PC-9 (cell line): ENCODE data around the gene NPBWR2. TPM values are rescaled to one million over a fixed set of nuclear protein-coding genes. Genes with fewer than 3 reads are reported as not detected.
"Not testable (repeated sequence)": the region's sequence is repeated elsewhere in the genome, so short reads cannot be mapped to it uniquely, and the experiment has no call there.

ENCODE experiments used
- BruUV-seq: library from RNA; stranded (reverse); fragments of 400-500 nt; replicated peaks from 2 replicates; lab custom pipeline; 2021; lab: Mats Ljungman, UMichigan
- CTCF ChIA-PET: fragments of 300-600 bp; sonication (Branson Sonifier 250); formaldehyde crosslinking; loops from one replicate; lab custom pipeline; 2022; ENCODE audit warnings: antibody characterized with exemption; lab: Charles Lee
- POLR2A ChIA-PET: fragments of 300-600 bp; sonication (Branson Sonifier 250); formaldehyde crosslinking; loops from one replicate; lab custom pipeline; 2022; ENCODE audit warnings: antibody characterized with exemption; ENCODE audit not compliant: unreplicated experiment; lab: Charles Lee
- DNase-seq, 2 experiments: peaks; one replicate each; pipeline versions ENCODE4 v3.0.0 to v3.0.0-alpha.2; 2015 to 2022; ENCODE audit warnings: mixed read lengths in 1 of 2
- H2AFZ ChIP-seq: fragments of 200-600 bp; sonication (generic); 2 replicates; pipeline ENCODE4 v1.8.1; 2017; ENCODE audit warnings: antibody characterized with exemption
- H3F3A ChIP-seq: fragments of 200-600 bp; sonication (generic); 2 replicates; pipeline ENCODE4 v1.8.1; 2017; ENCODE audit warnings: antibody characterized with exemption, mild to moderate bottlenecking, low read depth; ENCODE audit not compliant: insufficient read depth
- H3K27ac ChIP-seq: fragments of 200-600 bp; sonication (generic); 2 replicates; pipeline ENCODE4 v1.6.1; 2016; ENCODE audit warnings: mixed run types
- H3K27me3 ChIP-seq: fragments of 200-600 bp; sonication (generic); 2 replicates; pipeline ENCODE4 v1.6.1; 2016; ENCODE audit warnings: low read depth, mixed run types; ENCODE audit not compliant: insufficient read depth
- H3K36me3 ChIP-seq: fragments of 200-600 bp; sonication (generic); 2 replicates; pipeline ENCODE4 v1.6.1; 2016; ENCODE audit warnings: low read depth, mixed run types
- H3K4me1 ChIP-seq: fragments of 200-600 bp; sonication (generic); replicated peaks from 2 replicates; pipeline ENCODE4 v1.6.1; 2016; ENCODE audit warnings: mixed run types; ENCODE audit not compliant: insufficient read depth
- H3K4me2 ChIP-seq: fragments of 200-600 bp; sonication (generic); 2 replicates; pipeline ENCODE4 v1.6.1; 2017; ENCODE audit warnings: mixed run types
- H3K4me3 ChIP-seq: fragments of 200-600 bp; sonication (generic); 2 replicates; pipeline ENCODE4 v1.6.1; 2016; ENCODE audit warnings: mixed run types
- H3K79me2 ChIP-seq: fragments of 200-600 bp; sonication (generic); 2 replicates; pipeline ENCODE4 v1.6.1; 2017; ENCODE audit warnings: low read depth, mixed run types
- H3K9me2 ChIP-seq: fragments of 200-600 bp; sonication (generic); 2 replicates; pipeline ENCODE4 v1.8.1; 2017; ENCODE audit warnings: mild to moderate bottlenecking; ENCODE audit not compliant: insufficient read depth
- H3K9me3 ChIP-seq: fragments of 200-600 bp; sonication (generic); 2 replicates; pipeline ENCODE4 v1.8.1; 2016; ENCODE audit warnings: low read depth; ENCODE audit not compliant: insufficient read depth
- H4K20me1 ChIP-seq: fragments of 200-600 bp; sonication (generic); 2 replicates; pipeline ENCODE4 v1.8.1; 2017; ENCODE audit not compliant: insufficient read depth
- CTCF ChIP-seq: fragments of 200-600 bp; sonication (generic); conservative IDR thresholded peaks from 2 replicates; pipeline ENCODE4 v1.6.1; 2017; ENCODE audit warnings: mixed run types, antibody characterized with exemption, mild to moderate bottlenecking, moderate library complexity
- EZH2 ChIP-seq: fragments of 200-600 bp; sonication (generic); IDR thresholded peaks from 2 replicates; pipeline ENCODE4 v1.8.0; 2017; ENCODE audit warnings: antibody characterized with exemption, low read depth
- intact Hi-C: fragments of 100-400 bp; cut with micrococcal nuclease; formaldehyde crosslinking; loops from one replicate; pipeline ENCODE4 v1.10.0; 2022; ENCODE audit not compliant: unreplicated experiment
- total RNA-seq: library from RNA; stranded (reverse); gene quantifications from 2 replicates; pipeline ENCODE4 v1.2.3, GENCODE V29; 2021

Gene NPBWR2
- total RNA-seq, 1 experiment from 2014 or later = not detected

- CTCF ChIA-PET = no interaction called here
Measured at GRCh38 chr20:64129146-64129782, 21.9 kb upstream of the NPBWR2 start.

GRCh38 chr20:64123517-64123916, 16.2 kb upstream of the NPBWR2 start:
- H3K4me3 ChIP-seq, H3K79me2 ChIP-seq, H4K20me1 ChIP-seq, BruUV-seq, H3K36me3 ChIP-seq, H3K9me3 ChIP-seq, H3K4me2 ChIP-seq, H2AFZ ChIP-seq, H3K4me1 ChIP-seq, POLR2A ChIA-PET, DNase-seq, H3K9me2 ChIP-seq, H3F3A ChIP-seq: not testable (repeated sequence)
- CTCF ChIA-PET = interaction anchor here (0.7 kb wide), 1 partner anchor 70 kb away, joined by 4 read pairs; no protein-coding TSS in a partner anchor
- Histone ChIP-seq H3K27me3 (peaks cover 59% of the 10 kb centered on the region), H3K27ac (peak overlapping the region; percentile 34; the same call in 1 of the 2 replicates)
- intact Hi-C loops = loop anchor here (5.0 kb wide), 3 partner anchors 41 to 166 kb away; partner anchors contain the start of genes LKAAEAR1, OPRL1 and UCKL1

More at GRCh38 chr20:64129146-64129782, 21.9 kb upstream of the NPBWR2 start:
- no peaks in the 10 kb centered on the region for H3K36me3 ChIP-seq
- no TSS peak for BruUV-seq
- no peaks in the 10 kb centered on the region for H3K4me1 ChIP-seq
- no peaks in the 10 kb centered on the region for H3K9me2 ChIP-seq
- no peak for DNase-seq
- no peak overlapping the region for H3K4me2 ChIP-seq
- TF ChIP-seq EZH2 (no peak), CTCF (no peak)
- POLR2A ChIA-PET = no interaction called here
- H4K20me1 ChIP-seq = 0 out of 2 replicates have a peak, but pooled peaks cover 10% of the 10 kb centered on the region
- intact Hi-C loops = no loop called here
- no peaks in the 10 kb centered on the region; the same call in 1 of the 2 replicates for H3K9me3 ChIP-seq
- H3K4me3 ChIP-seq = no peak overlapping the region
- no peak overlapping the region for H2AFZ ChIP-seq
- peaks cover 48% of the 10 kb centered on the region for H3K27me3 ChIP-seq
- H3K79me2 ChIP-seq = no peaks in the 10 kb centered on the region
- H3F3A ChIP-seq = peaks cover 5% of the 10 kb centered on the region; the same call in 1 of the 2 replicates
- H3K27ac ChIP-seq = no peak overlapping the region

GRCh38 chr20:64122927-64123326, 15.6 kb upstream of the NPBWR2 start:
- intact Hi-C loops = loop anchor here (5.0 kb wide), 3 partner anchors 41 to 166 kb away; partner anchors contain the start of genes LKAAEAR1, OPRL1 and UCKL1

GRCh38 chr20:64121586-64121985, 14.2 kb upstream of the NPBWR2 start:
- CTCF ChIA-PET = no interaction called here
- Histone ChIP-seq H3K4me3 (no peak overlapping the region), H3K79me2 (no peaks in the 10 kb centered on the region), H4K20me1 (no peaks in the 10 kb centered on the region), H3K36me3 (no peaks in the 10 kb centered on the region), H3K27me3 (peaks cover 50% of the 10 kb centered on the region), H2AFZ (no peak overlapping the region), H3K4me1 (no peaks in the 10 kb centered on the region), H3K9me2 (no peaks in the 10 kb centered on the region), H3K27ac (no peak overlapping the region), H3K9me3 (no peaks in the 10 kb centered on the region), H3K4me2 (no peak overlapping the region), H3F3A (peaks cover 6% of the 10 kb centered on the region; the same call in 1 of the 2 replicates)
- BruUV-seq = no TSS peak
- peak in 1 of 2 experiments; percentile 29 for DNase-seq
- TF ChIP-seq EZH2 (no peak), CTCF (no peak)
- POLR2A ChIA-PET = no interaction called here
- intact Hi-C loops = loop anchor here (2.0 to 5.0 kb wide), 4 partner anchors 39 to 583 kb away; partner anchors contain the start of genes LKAAEAR1, OPRL1 and UCKL1

More at GRCh38 chr20:64122927-64123326, 15.6 kb upstream of the NPBWR2 start:
- DNase-seq, H2AFZ ChIP-seq, BruUV-seq, H3K4me2 ChIP-seq, H3K27ac ChIP-seq, H3K79me2 ChIP-seq, POLR2A ChIA-PET, H3F3A ChIP-seq, H3K4me1 ChIP-seq, H3K36me3 ChIP-seq, H3K9me2 ChIP-seq, H3K4me3 ChIP-seq, H4K20me1 ChIP-seq, CTCF ChIA-PET, H3K9me3 ChIP-seq: not testable (repeated sequence)
- peaks cover 53% of the 10 kb centered on the region for H3K27me3 ChIP-seq
